Hematopoietic multipotent progenitor cell (in vitro differentiated cells): ENCODE data around the gene CCR5AS.
"Not testable (repeated sequence)": the region's sequence is repeated elsewhere in the genome, so short reads cannot be mapped to it uniquely, and the experiment has no call there.

Experiments
- DNase-seq, 3 donors: peaks; one replicate each; pipeline ENCODE4 v3.0.0-alpha.2; 2011 to 2015; ENCODE audit warnings: low read depth in 2 of 3, low spot score in 2 of 3

The CCR5AS gene

DNA sequence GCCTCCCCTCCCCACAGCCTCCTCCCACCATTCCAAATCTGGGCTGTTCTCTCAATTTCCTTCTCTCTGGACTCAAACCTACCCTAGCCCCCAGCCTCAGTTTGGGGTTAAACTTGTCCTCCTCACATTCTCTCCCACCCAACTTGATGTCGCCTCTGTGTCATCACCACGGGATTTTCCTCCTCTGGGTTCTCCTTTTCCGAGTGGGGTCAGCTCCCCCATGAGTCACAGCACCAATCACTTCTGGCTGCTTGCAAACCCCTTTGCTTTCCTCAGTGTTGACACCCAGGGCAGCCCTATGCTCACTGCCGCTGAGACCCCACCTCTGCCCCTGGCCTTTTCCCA is 451 bp downstream of the CCR5AS start:
- DNase-seq = peak in 1 of 3 donors; percentile 39

DNA sequence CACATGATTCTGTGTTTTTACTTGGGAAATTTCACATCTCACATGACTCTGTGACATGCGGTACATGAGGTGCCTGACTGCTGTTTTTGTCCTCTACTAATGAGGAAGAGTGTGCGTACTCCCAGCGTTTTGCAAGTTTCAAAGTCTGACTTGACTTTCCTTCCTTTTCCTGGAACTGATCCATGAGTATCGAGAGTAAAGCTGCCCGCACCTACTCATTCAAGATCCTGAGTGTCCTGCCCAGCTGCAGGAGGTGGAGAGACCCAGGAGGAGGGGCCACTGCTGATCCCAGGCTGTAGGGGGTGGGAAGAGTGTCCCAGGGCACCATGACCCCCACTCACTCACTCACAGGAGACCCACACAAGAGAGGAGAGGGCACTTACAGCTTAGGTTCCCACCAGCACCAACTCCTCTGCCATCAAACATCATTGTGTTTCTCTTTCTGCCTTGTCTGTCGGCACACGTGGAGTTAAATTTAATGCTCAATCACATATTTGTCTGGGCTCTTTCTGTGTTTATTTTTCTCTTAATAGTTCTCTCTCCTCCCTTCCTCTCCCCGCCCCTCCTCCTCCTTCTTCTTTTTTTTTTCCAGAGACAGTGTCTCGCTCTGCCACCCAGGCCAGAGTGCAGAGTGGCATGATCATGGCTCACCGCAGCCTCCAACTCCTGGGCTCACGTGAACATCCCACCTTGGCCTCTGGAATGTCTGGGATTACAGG is 1.4 kb downstream of the CCR5AS start:
- DNase-seq = no peak

DNA sequence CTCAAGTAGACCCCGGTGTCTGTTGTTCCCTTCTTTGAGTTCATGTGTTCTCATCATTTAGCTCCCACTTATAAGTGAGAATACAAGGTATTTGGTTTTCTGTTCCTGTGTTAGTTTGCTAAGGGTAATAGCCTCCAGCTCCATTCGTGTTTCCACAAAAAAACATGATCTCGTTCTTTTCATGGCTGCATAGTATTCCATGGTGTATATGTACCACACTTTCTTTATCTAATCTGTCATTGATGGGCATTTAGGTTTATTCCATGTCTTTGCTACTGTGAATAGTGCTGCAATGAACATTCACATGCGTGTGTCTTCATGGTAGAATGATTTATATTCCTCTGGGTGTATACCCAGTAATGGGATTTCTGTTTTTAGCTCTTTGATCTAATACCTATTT is 4.0 kb downstream of the CCR5AS start:
- not testable (repeated sequence) for DNase-seq

DNA sequence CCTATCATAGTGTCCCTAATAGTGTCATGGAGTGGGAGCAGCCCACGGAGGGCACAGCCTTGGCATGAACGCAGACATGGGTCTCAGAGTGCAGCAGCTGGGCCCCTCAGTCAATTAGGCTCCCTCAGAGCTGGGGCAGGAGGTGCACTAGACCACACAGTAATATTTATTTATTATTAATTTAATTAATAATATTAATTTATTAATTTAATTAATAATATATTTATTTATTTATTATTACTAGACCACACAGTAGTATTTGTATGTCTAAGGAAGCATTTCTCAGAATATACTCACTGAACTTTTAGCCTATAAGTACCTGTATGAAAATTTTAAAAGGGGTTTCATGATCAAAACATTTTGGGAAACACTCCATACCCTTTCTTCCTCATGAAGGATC is 5.3 kb downstream of the CCR5AS start:
- DNase-seq = no peak

DNA sequence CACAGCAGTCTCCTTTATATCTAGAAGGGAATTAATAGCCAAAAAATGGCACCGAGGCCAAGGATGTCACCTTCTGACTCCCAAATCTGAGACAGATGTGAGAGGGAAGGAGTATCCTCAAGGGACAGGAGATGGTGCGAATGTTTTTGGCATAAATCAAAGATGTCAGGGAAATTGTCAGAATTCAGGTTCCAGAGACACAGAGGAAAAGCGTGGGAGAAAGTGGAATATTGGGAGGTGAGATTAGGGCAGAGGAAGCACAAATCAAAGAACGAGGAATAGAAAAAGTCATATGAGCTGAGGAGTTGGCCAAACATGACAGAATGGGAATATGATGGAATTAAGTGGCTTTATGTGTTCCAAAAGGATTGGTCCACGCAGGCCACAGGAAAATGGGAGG is 6.0 kb downstream of the CCR5AS start:
- no peak for DNase-seq

DNA sequence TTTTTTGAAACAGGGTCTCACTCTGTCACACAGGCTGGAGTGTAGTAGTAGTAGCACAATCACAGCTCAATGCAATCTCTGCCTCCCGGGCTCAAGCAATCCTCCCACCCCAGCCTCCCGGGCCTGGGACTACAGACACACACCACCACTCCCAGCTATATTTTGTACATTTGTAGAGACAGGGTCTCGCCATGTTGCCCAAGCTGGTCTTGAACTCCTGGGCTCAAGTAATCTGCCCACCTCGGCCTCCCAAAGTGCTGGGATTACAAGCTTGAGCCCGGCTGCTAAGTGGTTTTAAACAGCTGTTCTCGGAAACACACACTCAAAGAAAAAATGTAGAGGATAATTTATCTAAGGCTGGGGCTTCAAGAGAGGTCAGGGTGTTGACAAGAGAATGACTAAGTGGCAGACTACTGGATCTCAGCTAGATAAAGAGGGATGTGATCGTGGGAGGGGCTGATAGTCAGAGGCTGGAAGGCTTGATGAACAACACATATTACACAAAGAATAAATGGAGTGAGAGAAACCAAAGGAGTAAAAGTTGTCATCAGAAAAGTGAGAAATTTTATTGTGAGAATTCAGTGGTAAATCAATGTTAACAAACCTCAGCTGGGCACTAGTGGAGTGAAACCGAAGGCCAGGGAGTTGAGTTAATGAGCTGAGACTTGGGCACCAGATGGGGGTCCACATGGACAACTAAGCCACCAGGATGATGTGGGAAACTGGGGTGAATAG is 6.7 kb downstream of the CCR5AS start:
- DNase-seq = no peak

DNA sequence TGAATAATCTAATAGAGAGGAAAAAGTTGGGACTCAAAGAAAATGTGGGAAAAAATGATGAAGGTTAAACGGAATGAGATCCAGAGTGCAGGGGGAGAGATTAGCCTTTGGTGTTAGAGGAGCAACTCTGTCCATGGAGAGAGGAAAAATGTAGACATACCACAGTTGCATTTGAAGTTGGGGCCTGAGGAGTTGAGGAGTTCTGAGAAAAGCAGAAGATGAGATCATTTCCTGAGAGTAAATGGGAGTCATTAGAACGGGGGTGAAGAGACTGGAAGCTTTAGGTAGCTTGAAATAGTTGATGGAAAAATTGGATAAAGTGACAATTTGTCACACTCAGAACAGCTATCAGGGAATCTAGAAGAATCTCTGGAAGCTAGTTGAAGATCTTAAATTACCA is 7.3 kb downstream of the CCR5AS start:
- DNase-seq = no peak

DNA sequence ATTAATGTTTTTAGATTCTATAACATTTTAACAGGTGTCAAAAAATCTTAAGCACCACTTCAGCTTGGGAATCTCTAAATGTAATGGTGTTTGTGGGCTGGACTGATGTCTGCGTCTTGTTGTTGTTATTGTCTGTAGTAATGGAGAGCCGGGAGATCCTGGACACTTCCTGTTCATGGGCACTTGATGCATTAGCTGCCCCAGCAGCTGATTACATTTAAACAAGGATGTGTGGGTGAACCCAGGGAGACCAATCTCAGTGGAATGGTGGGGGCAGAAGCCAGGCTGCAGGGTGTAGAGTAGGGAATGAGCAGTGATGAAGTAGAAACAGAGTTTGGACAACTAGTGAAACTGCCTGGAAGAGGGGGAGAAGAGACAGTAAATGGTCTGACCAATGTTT is 7.8 kb downstream of the CCR5AS start:
- DNase-seq = no peak

DNA sequence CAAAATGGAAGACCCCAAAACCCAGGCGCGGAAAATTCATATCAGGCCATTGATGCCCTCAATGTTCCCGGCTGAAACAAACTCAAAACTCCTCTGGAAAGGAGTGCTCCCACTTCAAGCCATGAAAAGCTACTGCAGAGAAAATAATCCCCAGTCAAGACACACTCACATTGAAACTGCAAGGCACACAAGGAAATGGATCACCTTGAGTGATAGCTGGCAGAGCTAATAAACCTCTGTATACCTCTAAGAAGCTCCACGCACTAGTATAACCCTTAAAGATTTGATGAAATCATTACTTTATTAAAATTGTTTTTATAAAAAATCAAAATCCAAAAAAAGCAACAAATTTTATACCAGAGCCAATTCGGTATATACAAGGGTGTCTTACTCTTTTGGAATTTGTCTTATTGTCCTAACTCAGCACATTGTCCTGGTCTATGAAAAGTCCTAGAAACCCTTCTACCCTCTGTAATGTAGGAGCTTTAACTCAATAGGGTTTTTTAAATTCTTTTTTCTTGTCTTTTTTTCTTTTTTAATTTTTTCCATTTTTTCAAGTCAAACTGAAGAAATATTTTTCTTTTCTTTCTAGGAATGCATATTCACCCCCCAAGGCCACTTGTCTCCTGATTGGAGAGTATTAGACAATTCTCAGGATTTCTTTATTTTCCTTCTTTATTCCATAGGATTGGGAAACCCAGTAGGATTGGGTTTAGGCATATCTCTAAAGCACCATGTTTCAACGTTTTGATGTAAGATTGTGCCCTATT is 8.5 kb downstream of the CCR5AS start:
- no peak for DNase-seq

DNA sequence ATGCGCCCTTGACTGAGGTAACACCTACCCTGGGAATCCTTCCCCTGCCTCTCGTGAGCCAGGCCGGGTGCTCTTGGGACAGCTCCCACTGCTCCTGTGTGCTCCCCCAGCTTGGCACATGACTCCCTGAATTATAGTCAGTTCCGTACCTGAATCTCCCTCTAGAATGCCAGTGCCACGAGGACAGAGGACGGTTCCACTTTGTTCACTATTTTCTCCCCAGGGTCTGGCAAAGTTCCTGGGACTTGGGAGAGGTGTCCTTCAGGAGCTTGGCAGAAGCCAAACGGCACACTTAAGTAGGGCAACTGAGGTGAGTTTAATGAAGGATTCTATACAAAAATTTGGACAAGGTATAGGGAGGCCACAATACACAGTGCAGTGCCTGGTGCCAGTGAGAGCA is 9.8 kb downstream of the CCR5AS start:
- DNase-seq = no peak

DNA sequence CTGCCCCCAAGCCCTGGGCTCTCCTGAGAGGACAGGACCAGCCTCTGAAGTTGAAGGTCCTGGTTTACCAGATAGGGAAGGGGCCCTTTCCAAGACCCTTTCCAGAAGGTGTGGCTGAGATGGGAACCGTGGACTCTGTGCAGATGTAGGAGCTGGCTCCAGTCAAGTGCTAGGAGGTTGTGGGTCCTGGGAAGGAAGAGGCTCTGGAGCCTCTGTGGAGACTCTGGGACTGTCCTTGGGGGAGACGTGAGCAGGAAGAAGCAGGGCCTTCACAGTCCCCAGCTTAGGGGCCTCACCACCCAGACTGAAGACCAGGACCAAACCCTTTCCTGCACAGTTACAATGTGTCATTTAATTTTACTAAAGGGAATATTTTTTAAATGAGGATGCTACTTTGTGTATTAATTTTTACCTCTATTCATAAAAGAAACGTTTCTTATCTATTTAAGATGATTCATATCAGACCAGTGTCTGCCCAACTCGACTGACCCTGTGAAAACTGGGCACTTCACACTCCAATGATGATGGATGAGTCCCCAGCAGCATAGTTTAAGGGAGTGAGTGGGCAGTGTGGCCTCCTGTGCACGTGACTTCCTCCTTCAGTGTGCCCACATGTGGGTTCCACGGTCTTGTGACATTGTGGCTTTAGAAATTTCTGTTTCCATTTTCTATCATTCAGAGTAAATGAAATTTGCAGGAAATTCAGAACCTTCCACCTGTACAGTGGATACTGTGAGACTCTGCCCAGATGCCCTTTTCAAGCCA is 10.9 kb downstream of the CCR5AS start:
- peak in 2 of 3 donors; percentile 37 to 57 for DNase-seq

DNA sequence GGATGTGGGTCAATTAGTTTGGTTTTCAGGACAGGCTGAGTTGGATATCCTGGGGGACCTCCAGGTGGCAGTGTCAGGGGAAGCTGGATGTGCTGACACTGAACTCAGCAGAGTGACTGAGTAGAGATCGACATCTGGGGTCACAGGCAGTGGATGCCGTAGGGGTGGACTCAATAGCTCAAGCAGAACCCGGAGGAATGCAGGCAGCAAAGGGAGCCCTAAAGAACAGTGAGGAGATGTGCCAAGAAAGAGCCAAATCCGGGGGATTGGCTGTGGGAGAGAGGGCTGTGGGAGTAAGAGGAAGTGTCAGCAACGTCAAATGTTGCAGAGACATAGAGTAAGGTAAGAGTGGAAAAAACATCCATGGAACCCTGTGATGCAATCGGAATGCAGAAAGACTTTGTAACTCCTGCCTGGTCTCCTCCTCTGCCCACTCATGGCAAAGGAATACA is 11.6 kb downstream of the CCR5AS start:
- no peak for DNase-seq

DNA sequence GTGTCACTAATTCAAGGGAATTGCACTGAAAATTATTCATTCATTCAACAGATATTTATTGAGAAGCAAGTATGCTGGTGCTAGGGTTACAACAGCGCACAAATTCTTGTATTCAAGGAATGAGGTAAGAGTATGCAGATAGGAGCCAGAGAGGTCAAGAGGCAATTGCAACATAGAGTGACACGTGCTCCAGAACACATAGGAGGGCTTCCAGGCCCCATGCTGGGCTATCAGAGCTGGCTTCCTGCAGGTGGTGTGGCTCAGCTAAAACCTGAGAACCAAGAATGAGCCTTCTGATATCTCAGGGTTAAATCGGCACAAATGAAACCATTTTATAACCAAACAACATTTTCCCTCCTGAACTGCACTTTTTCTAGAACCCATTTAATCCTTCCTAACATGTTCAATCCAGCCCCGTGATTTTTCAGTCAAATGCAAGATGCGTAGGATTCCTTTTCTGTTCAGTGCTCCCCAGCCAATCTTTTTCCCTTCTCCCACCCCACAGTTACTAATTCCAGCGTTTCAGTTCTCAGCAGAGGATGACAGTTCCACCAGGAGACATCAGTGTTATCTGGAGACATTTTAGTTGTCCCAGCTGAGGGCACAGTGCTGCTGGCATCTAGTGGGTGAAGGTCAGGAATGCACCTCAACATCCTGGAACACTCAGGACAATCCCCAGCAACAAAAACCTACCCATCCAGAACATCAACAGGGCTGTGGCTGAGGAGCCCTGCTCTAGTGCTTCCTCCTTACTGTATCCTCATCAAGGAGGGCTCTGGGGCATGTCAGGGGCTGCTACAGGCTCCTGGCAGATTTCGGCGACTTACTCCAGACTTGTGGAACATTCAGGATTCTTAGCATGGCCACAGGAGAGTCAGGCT is 13.1 kb downstream of the CCR5AS start:
- no peak for DNase-seq

DNA sequence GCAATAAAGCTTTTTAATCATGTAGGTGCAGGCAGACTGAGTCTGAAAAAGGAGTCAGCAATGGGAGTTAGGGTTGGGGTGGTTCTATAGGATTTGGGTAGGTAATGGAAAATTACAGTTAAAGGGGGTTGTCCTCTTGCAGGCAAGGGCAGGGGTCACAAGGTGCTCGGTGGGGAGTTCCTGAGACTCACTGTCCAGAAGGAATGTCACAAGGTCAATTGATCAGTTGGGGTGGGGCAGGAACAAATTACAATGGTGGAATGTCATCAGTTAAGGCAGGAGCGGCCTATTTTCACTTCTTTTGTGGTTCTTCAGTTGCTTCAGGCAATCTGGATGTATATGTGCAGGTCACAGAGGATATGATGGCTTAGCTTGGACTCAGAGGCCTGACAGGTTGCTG is 13.9 kb downstream of the CCR5AS start:
- no peak for DNase-seq

DNA sequence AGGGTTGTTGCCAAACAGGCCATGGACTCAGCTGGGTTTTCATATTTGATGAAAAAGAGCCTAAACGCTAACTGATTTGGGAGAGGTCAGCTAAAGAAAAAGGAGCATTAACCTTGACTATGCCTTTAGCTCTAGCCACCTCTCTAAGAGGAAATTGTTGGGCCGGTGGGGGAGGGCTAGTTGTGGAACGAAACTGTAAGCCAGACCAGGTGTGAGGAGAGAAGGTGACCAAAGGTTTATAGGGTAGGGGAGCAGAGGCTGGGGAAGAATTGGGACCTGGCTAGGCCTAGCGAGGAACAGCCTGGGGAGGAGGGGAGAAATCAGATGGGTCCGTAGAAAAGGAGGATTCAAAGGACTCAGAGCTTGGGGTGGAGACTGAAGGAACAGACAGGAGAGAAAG is 15.3 kb downstream of the CCR5AS start:
- not testable (repeated sequence) for DNase-seq

DNA sequence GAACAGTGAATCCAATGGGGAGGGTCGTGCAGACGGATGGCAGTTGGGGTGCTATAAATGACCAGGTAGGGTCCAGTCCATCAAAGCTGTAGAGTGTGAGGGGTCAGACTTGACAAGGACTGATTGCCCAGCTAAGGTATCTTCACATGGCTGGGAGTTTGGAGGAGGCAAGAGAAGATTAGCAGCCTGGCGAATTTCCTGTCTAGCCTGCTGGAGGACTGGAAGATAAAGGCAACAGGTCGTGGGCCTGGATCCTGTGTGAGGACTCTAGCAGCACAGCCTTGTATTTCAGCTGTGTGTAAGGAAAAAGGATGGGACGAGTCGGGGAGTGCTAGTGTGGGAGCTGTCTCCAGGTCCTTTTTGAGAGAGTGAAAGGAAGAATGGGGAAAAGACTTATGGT is 17.6 kb downstream of the CCR5AS start:
- no peak for DNase-seq

DNA sequence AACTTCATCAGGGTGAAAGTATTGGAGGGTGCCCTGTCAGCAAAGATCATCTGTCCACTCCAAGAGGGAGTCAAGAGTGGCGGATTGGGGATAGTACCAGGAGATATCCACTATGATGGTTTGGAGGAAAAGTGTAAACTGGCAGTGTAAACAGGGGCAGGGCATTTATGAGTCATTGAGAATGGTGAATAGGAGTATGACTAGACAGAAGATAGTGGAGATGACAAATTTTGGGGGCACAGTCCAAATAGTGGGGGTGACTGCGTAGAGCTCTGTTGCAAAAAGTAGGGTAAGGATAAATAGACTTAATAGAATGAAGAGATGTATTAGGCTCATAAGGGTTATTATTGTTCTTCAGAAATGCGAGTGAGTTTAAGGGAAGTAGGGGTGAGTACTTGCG is 18.0 kb downstream of the CCR5AS start:
- not testable (repeated sequence) for DNase-seq

DNA sequence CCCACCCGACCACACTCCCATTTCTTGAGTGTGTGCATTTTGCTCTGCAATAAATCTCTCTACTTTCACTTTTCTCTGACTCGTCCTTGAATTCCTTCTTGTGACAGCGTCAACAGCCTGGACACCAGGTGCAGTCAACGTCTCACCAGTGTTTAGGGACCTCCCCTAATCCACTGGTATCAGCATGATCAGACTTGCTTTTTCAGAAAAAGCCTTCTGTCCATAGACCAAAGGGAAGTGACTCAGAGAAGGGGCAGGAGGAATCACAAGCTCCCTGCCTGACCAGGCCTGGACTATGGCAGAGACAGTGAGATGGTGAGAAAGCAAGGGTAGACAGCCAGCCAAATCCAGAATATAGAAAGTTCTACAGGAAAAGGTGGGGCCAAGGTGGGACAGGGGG is 20.7 kb downstream of the CCR5AS start:
- peak in 2 of 3 donors; percentile 74 to 78 for DNase-seq

DNA sequence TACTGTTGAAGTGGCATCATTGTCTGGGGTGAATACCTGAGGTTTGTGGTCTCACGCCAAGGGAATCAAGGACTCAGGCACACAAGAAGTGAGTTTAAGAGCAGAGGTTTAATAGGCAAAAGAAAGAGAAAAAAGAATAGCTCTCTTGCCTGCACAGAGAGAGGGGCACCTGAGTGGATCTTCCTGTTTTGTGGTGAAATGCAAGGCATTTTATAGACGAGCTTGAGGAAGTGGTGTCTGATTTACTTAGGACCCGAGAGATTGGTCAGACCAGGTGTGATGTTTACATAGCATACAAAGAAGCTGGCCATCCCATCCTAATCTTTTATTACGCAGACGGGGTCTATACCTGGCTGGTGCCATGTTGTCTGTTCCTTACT is 22.9 kb downstream of the CCR5AS start:
- DNase-seq = no peak
